Measurements from ENCODE around the gene ENPP4.
A peak's percentile ranks its signal among the peaks of the same experiment; 100 is the strongest.
"Not testable (repeated sequence)": the region's sequence is repeated elsewhere in the genome, so short reads cannot be mapped to it uniquely, and the experiment has no call there.

The ENPP4 gene

DNA sequence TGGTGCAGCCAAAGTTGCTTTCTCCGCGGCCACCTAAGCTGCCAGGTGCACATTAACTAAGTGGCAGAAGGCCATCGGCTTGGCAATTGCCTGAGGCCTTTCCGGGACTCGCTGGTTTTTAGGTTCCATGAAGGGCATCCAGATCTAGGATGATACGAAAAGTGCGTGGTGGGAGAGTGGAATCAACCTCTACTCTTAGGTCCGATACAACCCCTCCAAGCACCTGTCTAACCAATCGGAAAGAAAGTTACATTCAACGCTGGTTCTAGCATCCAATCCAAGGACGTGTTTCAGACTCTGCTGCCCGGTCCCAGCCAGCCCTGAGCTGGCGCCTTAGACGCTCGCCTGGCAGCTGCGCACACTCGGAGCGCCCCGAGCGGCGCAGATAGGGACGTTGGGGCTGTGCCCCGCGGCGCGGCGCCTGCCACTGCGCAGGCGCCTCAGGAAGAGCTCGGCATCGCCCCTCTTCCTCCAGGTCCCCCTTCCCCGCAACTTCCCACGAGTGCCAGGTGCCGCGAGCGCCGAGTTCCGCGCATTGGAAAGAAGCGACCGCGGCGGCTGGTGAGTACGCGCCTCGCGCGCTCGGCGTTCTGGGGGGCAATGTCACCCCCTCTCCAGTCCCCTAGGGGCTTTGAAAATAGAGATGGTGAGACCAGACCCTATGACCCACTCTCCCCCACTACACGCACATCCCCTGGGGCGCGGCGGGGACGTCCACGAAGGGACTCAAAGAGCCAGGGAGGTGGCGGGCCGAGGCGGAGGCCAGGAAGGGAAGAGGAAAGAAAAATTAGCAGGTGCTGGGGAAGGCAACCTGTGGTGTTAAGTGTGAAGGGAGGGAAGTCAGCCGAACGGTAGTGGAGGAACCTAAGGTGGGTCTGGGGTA, at the start of gene ENPP4:
TSS of gene ENPP4 (plus strand) at position 361 of the 883 bp plus-strand sequence. CDS start 9,595 bp downstream, outside the sequence.
- DNase-seq (ENCODE audit: low read depth in 2 of 2), result peak; percentile 77 to 86

- no peak for DNase-seq (ENCODE audit: low read depth in 2 of 2)
Observed at GRCh38 chr6:46080111-46080510, 49.7 kb upstream of the ENPP4 start.

GRCh38 chr6:46085688-46086087, 44.1 kb upstream of the ENPP4 start:
- DNase-seq (ENCODE audit: low read depth in 2 of 2), result not testable (repeated sequence)

GRCh38 chr6:46090115-46091079, 39.4 kb upstream of the ENPP4 start:
- peak; percentile 26 to 29 for DNase-seq (ENCODE audit: low read depth in 2 of 2)

- no peak for DNase-seq (ENCODE audit: low read depth in 2 of 2)
Observed at GRCh38 chr6:46091080-46091478, 38.7 kb upstream of the ENPP4 start.

- no peak for DNase-seq (ENCODE audit: low read depth in 2 of 2)
Observed at GRCh38 chr6:46095251-46095650, 34.5 kb upstream of the ENPP4 start.

GRCh38 chr6:46097366-46097765, 32.4 kb upstream of the ENPP4 start:
- DNase-seq (ENCODE audit: low read depth in 2 of 2), result no peak

- DNase-seq (ENCODE audit: low read depth in 2 of 2), result no peak
Observed at GRCh38 chr6:46098678-46099077, 31.1 kb upstream of the ENPP4 start.

DNA sequence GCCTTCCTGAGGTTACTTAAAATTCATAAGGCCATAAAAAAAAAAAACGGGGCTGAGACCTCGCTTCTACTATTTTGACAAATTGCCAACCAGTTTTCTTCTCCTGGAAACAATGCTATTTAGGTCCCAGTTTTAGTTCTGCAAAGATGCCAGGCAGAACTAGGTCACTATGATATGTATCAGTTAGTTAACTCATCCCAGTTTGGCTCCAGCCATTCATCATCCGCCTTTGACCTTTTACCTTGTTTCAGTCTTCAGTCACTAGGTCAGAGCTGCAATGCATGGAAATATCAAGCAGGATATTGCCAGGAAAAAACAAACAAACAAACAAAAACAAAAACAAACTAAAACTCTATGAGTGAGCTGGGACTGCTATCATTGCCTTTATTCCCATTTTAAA, 29.8 kb upstream of the ENPP4 start:
- DNase-seq (ENCODE audit: low read depth in 2 of 2), result no peak

- DNase-seq (ENCODE audit: low read depth in 2 of 2), result no peak
Observed at GRCh38 chr6:46102123-46102522, 27.7 kb upstream of the ENPP4 start.

- no peak for DNase-seq (ENCODE audit: low read depth in 2 of 2)
Observed at GRCh38 chr6:46103441-46104115, 26.2 kb upstream of the ENPP4 start.

GRCh38 chr6:46104209-46104608, 25.6 kb upstream of the ENPP4 start:
- no peak for DNase-seq (ENCODE audit: low read depth in 2 of 2)

DNA sequence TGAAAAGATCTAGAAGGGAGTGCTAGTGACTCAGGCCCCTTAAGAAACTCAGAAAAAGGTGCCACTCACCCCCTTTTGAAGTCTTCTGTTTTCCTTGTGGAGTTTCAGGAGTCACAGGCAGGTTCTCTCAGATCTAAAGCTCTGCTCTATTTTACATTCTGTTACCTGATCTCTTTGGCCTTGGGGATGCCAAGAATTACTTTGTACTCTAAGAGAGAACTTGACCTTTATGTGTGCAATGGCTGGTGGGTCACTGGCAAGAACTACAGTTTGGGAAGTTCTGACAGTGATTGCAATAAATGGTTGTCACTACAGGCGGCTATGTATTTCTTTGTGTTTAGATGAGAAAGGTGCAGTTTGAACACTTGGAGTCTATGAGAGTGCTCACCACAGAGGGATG, 24.2 kb upstream of the ENPP4 start:
- no peak for DNase-seq (ENCODE audit: low read depth in 2 of 2)

DNA sequence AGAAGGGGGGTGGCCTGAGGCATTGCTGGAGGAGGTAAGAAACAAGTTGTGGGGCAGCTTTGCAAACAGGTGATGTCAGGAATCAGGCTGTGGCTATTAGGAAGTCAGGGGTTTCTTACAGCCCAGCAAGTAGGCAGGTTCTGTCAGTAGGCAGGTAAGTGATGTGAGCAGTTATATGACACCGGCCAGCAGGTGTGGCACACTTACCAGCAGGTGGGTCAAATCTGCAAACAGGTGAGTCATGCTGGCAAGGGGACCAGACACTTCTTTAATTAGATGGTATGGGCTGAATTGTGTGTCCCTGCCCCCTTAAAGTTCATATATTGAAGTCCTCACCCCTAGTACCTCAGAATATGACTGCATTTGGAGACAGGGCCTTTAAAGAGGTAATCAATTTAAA, 16.4 kb upstream of the ENPP4 start:
- no peak for DNase-seq (ENCODE audit: low read depth in 2 of 2)

- no peak for DNase-seq (ENCODE audit: low read depth in 2 of 2)
Observed at GRCh38 chr6:46115634-46116033, 14.2 kb upstream of the ENPP4 start.

GRCh38 chr6:46116289-46116688, 13.5 kb upstream of the ENPP4 start:
- DNase-seq (ENCODE audit: low read depth in 2 of 2), result no peak

GRCh38 chr6:46118157-46118556, 11.6 kb upstream of the ENPP4 start:
- DNase-seq (ENCODE audit: low read depth in 2 of 2), result no peak

GRCh38 chr6:46118836-46119235, 11.0 kb upstream of the ENPP4 start:
- DNase-seq (ENCODE audit: low read depth in 2 of 2), result no peak

GRCh38 chr6:46119679-46120078, 10.1 kb upstream of the ENPP4 start:
- not testable (repeated sequence) for DNase-seq (ENCODE audit: low read depth in 2 of 2)

DNA sequence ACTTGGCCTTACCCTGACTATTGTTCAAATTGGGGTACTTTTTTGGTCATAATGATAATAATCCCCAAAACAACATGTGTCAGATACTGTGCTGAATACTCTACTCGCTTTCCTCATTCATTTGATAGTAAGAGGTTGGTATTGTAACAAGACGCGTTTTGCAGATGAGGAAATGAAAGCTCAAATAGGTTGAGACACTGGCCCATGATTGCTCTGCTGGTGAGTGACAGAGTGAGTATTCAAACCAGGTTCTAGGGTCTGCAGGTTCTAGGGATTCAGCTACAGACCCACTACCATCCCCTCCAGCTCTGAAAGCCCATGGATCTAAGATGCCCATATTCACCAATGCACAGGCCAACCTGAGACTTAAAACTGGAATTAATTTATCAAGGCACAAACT, 1.3 kb upstream of the ENPP4 start:
- DNase-seq (ENCODE audit: low read depth in 2 of 2), result no peak

- no peak for DNase-seq (ENCODE audit: low read depth in 2 of 2)
Observed at GRCh38 chr6:46129291-46129628, 529 bp upstream of the ENPP4 start.

DNA sequence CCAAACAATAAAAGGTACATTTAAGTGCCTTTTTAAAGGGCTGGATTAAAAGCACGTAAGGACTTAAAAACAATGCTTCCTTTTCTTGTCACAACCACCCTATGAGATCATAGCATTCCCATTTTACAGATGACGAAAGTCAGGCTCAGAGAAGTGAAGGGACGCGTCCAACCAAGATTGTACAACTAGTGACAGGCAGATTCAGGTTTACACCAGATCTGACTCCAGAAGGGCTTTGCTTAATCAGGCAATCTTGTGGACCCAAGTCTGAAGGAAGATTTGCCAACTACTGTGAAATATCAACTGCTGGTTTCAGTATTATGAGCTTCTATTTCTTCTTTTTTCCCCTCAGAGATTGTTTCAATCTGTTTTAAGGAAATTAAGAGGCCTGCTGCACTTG, 877 bp downstream of the ENPP4 start:
- DNase-seq (ENCODE audit: low read depth in 2 of 2), result no peak
